Endothelial cell of umbilical vein (primary cell): Measurements from ENCODE around the gene NHSL2. TPM values are rescaled to one million over a fixed set of nuclear protein-coding genes. Genes with fewer than 3 reads are reported as not detected.

ENCODE experiments used
- BruUV-seq: library from RNA; stranded (reverse); fragments of 400-500 nt; replicated peaks from 2 replicates; lab custom pipeline; 2021; lab: Mats Ljungman, UMichigan
- CTCF ChIA-PET: fragments of 300-600, 350-600 bp; sonication (Branson Sonifier 250); formaldehyde crosslinking; loops from one replicate; lab custom pipeline; 2021; ENCODE audit warnings: antibody characterized with exemption, inconsistent platforms; lab: Charles Lee
- POLR2A ChIA-PET: fragments of 300-600, 350-600 bp; sonication (Branson Sonifier 250); formaldehyde crosslinking; loops from one replicate; lab custom pipeline; 2021; ENCODE audit warnings: antibody characterized with exemption, inconsistent platforms; lab: Charles Lee
- DNase-seq: peaks from one replicate; pipeline ENCODE4 v3.0.0-alpha.2; 2011; ENCODE audit warnings: low read depth, low spot score
- FAIRE-seq: peaks from 2 replicates; lab custom pipeline; 2011; peaks lifted over from hg19 to GRCh38; lab: Jason Lieb, UNC
- H2AFZ ChIP-seq: 2 replicates; pipeline ENCODE4 v1.6.0; 2012; ENCODE audit warnings: low read depth, low read length, control low read depth, inconsistent platforms
- H3K27ac ChIP-seq: 2 replicates; pipeline ENCODE4 v1.5.1; 2011; ENCODE audit warnings: low read depth, mild to moderate bottlenecking, control low read depth, low read length, moderate library complexity; ENCODE audit not compliant: insufficient read depth
- H3K27me3 ChIP-seq, 2 experiments: 2 replicates each; pipeline versions ENCODE4 v1.6.0 to v1.6.1; 2011; ENCODE audit warnings: low read length in 2 of 2, mixed read lengths in 1 of 2; ENCODE audit not compliant: control insufficient read depth in 2 of 2, insufficient read depth in 2 of 2
- H3K36me3 ChIP-seq, 2 experiments: 2 replicates in 1 of 2; 3 replicates in 1 of 2; pipeline ENCODE4 v1.5.1; 2011; ENCODE audit warnings: low read length in 2 of 2, mild to moderate bottlenecking in 1 of 2, moderate library complexity in 1 of 2; ENCODE audit not compliant: control insufficient read depth in 2 of 2, insufficient read depth in 2 of 2; ENCODE audit errors: extremely low read depth in 1 of 2
- H3K4me1 ChIP-seq: 3 replicates; pipeline ENCODE4 v1.5.1; 2011; ENCODE audit warnings: mild to moderate bottlenecking, low read length; ENCODE audit not compliant: control insufficient read depth, insufficient read depth; ENCODE audit errors: extremely low read depth
- H3K4me2 ChIP-seq: 2 replicates; pipeline ENCODE4 v1.6.1; 2011; ENCODE audit warnings: low read length, control low read depth, mixed read lengths; ENCODE audit not compliant: insufficient read depth
- H3K4me3 ChIP-seq, 3 experiments: fragments of 200-600 bp in 1 of 3; sonication (generic), shearing (Covaris generic) in 1 of 3; replicated peaks in 1 of 3; 2 replicates each; pipeline ENCODE4 v1.5.1; 2011 to 2016; ENCODE audit warnings: control low read depth in 3 of 3, low read length in 3 of 3, mild to moderate bottlenecking in 2 of 3, inconsistent platforms in 1 of 3, low read depth in 1 of 3, moderate library complexity in 1 of 3; ENCODE audit not compliant: insufficient read depth in 1 of 3
- H3K79me2 ChIP-seq: 2 replicates; pipeline ENCODE4 v1.6.0; 2012; ENCODE audit warnings: low read length, inconsistent platforms; ENCODE audit not compliant: control insufficient read depth, insufficient read depth
- H3K9ac ChIP-seq: replicated peaks from 2 replicates; pipeline ENCODE3; 2011; ENCODE audit warnings: low read length, control low read depth; ENCODE audit not compliant: insufficient read depth; ENCODE audit errors: extremely low read depth
- H3K9me1 ChIP-seq: replicated peaks from 3 replicates; pipeline ENCODE4 v1.6.0; 2011; ENCODE audit warnings: mild to moderate bottlenecking, low read length; ENCODE audit not compliant: control insufficient read depth, insufficient read depth; ENCODE audit errors: extremely low read depth
- H3K9me3 ChIP-seq: replicated peaks from 2 replicates; pipeline ENCODE4 v1.5.1; 2012; ENCODE audit warnings: low read length, inconsistent platforms; ENCODE audit not compliant: control insufficient read depth, insufficient read depth
- H4K20me1 ChIP-seq: replicated peaks from 2 replicates; pipeline ENCODE3; 2011; ENCODE audit warnings: mild to moderate bottlenecking, low read length; ENCODE audit not compliant: control insufficient read depth, insufficient read depth; ENCODE audit errors: extremely low read depth
- FOS ChIP-seq: IDR thresholded peaks from 2 replicates; pipeline ENCODE4 v1.6.1; 2011; ENCODE audit warnings: mild to moderate bottlenecking, low read length, moderate library complexity, borderline replicate concordance; ENCODE audit not compliant: insufficient read depth
- JUN ChIP-seq: IDR thresholded peaks from 2 replicates; pipeline ENCODE4 v1.6.1; 2011; ENCODE audit warnings: borderline replicate concordance, low read depth; ENCODE audit not compliant: insufficient read length, insufficient read depth
- POLR2AphosphoS5 ChIP-seq: IDR thresholded peaks from 2 replicates; pipeline ENCODE4 v1.6.1; 2012; ENCODE audit warnings: low read depth, mild to moderate bottlenecking, control low read depth, low read length, moderate library complexity; ENCODE audit not compliant: insufficient read depth
- dilution Hi-C: fragments of 300-500 bp; cut with MboI; formaldehyde crosslinking; loops from one replicate; pipeline ENCODE4 v1.15.0; 2019; ENCODE audit warnings: low sequenced_read_pairs; ENCODE audit not compliant: extremely low pct_ligation_motif_present
- intact Hi-C: fragments of 100-400 bp; cut with micrococcal nuclease; formaldehyde crosslinking; loops from one replicate; pipeline ENCODE4 v1.10.0; 2022
- polyA plus RNA-seq, 4 experiments: library from polyadenylated mRNA; depleted of rRNA in 3 of 4; stranded (reverse) in 3 of 4; unstranded in 1 of 4; fragments of >200 nt; gene quantifications; 2 replicates each; pipeline versions ENCODE4 v1.2.1 to v1.2.3, GENCODE V29; 2011 to 2012; ENCODE audit warnings: missing spikeins in 1 of 4
- total RNA-seq: library from RNA; stranded (reverse); gene quantifications from 2 replicates; pipeline ENCODE4 v1.2.3, GENCODE V29; 2021
- TF ChIP-seq, protein P1 (sequence below): IDR thresholded peaks from 2 replicates; pipeline ENCODE4 v1.6.1; 2011; ENCODE audit not compliant: insufficient read depth, insufficient read length
- TF ChIP-seq, protein P2 (sequence below), 2 donors: IDR thresholded peaks; 1 replicate in 1 of 2; 2 replicates in 1 of 2; pipeline ENCODE4 v1.5.1; 2011; ENCODE audit warnings: low read length in 2 of 2, mild to moderate bottlenecking in 2 of 2, moderate library complexity in 2 of 2, control low read depth in 1 of 2, inconsistent platforms in 1 of 2, low read depth in 1 of 2; ENCODE audit not compliant: insufficient read depth in 1 of 2; ENCODE audit errors: extremely low read depth in 1 of 2

NHSL2 gene
- total and polyA plus RNA-seq, 2 donors (not counting 3 experiments of a cell fraction or from before 2014, with no cell fraction given), result 23.5 to 49.9 TPM

DNA sequence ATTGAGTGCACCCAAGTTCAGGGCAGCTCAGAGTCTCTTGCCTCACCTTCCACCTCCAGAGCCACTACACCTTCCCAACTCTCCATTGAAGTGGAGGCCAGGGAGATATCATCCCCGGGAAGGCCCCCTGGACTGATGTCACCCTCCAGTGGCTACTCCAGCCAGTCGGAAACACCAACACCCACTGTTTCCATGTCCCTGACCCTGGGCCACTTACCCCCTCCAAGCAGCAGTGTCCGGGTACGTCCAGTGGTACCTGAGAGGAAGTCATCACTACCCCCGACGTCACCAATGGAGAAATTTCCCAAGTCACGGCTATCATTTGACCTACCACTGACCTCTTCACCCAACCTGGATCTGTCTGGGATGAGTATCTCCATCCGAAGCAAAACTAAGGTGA is 228.9 kb downstream of the NHSL2 start:
- H3K9me1 ChIP-seq, result no peaks in the 10 kb centered on the region
- H3K9me3 ChIP-seq, result no peaks in the 10 kb centered on the region
- H3K79me2 ChIP-seq, result no peaks in the 10 kb centered on the region
- DNase-seq (no peak), FAIRE-seq (no peak)
- ChIA-PET POLR2A (no interaction called here), CTCF (no interaction called here)
- dilution Hi-C loops (no loop called here), intact Hi-C loops (no loop called here)
- H3K9ac ChIP-seq, result no peak overlapping the region
- H3K36me3 ChIP-seq, result peaks cover 8 to 34% of the 10 kb centered on the region in 2 experiments
- H4K20me1 ChIP-seq, result no peaks in the 10 kb centered on the region
- no peak for TF ChIP-seq POLR2AphosphoS5
- TF ChIP-seq, protein P1, sequence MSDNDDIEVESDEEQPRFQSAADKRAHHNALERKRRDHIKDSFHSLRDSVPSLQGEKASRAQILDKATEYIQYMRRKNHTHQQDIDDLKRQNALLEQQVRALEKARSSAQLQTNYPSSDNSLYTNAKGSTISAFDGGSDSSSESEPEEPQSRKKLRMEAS, result no peak
- TF ChIP-seq, protein P2, sequence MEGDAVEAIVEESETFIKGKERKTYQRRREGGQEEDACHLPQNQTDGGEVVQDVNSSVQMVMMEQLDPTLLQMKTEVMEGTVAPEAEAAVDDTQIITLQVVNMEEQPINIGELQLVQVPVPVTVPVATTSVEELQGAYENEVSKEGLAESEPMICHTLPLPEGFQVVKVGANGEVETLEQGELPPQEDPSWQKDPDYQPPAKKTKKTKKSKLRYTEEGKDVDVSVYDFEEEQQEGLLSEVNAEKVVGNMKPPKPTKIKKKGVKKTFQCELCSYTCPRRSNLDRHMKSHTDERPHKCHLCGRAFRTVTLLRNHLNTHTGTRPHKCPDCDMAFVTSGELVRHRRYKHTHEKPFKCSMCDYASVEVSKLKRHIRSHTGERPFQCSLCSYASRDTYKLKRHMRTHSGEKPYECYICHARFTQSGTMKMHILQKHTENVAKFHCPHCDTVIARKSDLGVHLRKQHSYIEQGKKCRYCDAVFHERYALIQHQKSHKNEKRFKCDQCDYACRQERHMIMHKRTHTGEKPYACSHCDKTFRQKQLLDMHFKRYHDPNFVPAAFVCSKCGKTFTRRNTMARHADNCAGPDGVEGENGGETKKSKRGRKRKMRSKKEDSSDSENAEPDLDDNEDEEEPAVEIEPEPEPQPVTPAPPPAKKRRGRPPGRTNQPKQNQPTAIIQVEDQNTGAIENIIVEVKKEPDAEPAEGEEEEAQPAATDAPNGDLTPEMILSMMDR (IDR thresholded peaks at IDR 0.05; ENCODE audit: extremely low read depth in 1 of 2, insufficient read depth in 1 of 2, low read depth in 1 of 2, low read length in 2 of 2), result no peak
- TF ChIP-seq FOS, result no peak
- TF ChIP-seq JUN, result no peak
- H2AFZ ChIP-seq, result no peak overlapping the region
- H3K27ac ChIP-seq, result no peak overlapping the region
- H3K4me2 ChIP-seq, result no peak overlapping the region
- no peak overlapping the region for H3K4me3 ChIP-seq
- BruUV-seq, result no TSS peak
- no peaks in the 10 kb centered on the region for H3K4me1 ChIP-seq
- H3K27me3 ChIP-seq, result no peaks in the 10 kb centered on the region
